ENCODE measurements around the gene SORCS2. TPM values are rescaled to one million over a fixed set of nuclear protein-coding genes. Genes with fewer than 3 reads are reported as not detected.

Gene SORCS2
- polyA plus RNA-seq, 4 donors = 6.7 to 9.8 (median 8.7) TPM

GRCh38 chr4:7610022-7610670 lies 417.8 kb downstream of the SORCS2 start:
- DNase-seq (ENCODE audit: low read depth in 4 of 4, low spot score in 3 of 4) = no peak

GRCh38 chr4:7610841-7611240 lies 418.5 kb downstream of the SORCS2 start:
- no peak for DNase-seq (ENCODE audit: low read depth in 4 of 4, low spot score in 3 of 4)

- DNase-seq (ENCODE audit: low read depth in 4 of 4, low spot score in 3 of 4) = no peak
These were observed 420.1 kb downstream of the SORCS2 start for GRCh38 chr4:7612311-7612897.

- no peak for DNase-seq (ENCODE audit: low read depth in 4 of 4, low spot score in 3 of 4)
These were observed 422.1 kb downstream of the SORCS2 start for GRCh38 chr4:7614350-7614949.

GRCh38 chr4:7616193-7616592 lies 423.9 kb downstream of the SORCS2 start:
- no peak for DNase-seq (ENCODE audit: low read depth in 4 of 4, low spot score in 3 of 4)

GRCh38 chr4:7618361-7618760 lies 426.0 kb downstream of the SORCS2 start:
- DNase-seq (ENCODE audit: low read depth in 4 of 4, low spot score in 3 of 4) = no peak

GRCh38 chr4:7620086-7620813 lies 427.9 kb downstream of the SORCS2 start:
- no peak for DNase-seq (ENCODE audit: low read depth in 4 of 4, low spot score in 3 of 4)

- no peak for DNase-seq (ENCODE audit: low read depth in 4 of 4, low spot score in 3 of 4)
These were observed 428.5 kb downstream of the SORCS2 start for GRCh38 chr4:7620814-7621176.

GRCh38 chr4:7621252-7622035 lies 429.1 kb downstream of the SORCS2 start:
- no peak for DNase-seq (ENCODE audit: low read depth in 4 of 4, low spot score in 3 of 4)

GRCh38 chr4:7622371-7622770 lies 430.0 kb downstream of the SORCS2 start:
- no peak for DNase-seq (ENCODE audit: low read depth in 4 of 4, low spot score in 3 of 4)

GRCh38 chr4:7623468-7623867 lies 431.1 kb downstream of the SORCS2 start:
- no peak for DNase-seq (ENCODE audit: low read depth in 4 of 4, low spot score in 3 of 4)

GRCh38 chr4:7624396-7624980 lies 432.1 kb downstream of the SORCS2 start:
- no peak for DNase-seq (ENCODE audit: low read depth in 4 of 4, low spot score in 3 of 4)

- no peak for DNase-seq (ENCODE audit: low read depth in 4 of 4, low spot score in 3 of 4)
These were observed 432.7 kb downstream of the SORCS2 start for GRCh38 chr4:7625071-7625470.

GRCh38 chr4:7626531-7626930 lies 434.2 kb downstream of the SORCS2 start:
- DNase-seq (ENCODE audit: low read depth in 4 of 4, low spot score in 3 of 4) = no peak

- no peak for DNase-seq (ENCODE audit: low read depth in 4 of 4, low spot score in 3 of 4)
These were observed 435.2 kb downstream of the SORCS2 start for GRCh38 chr4:7627251-7628250.

- no peak for DNase-seq (ENCODE audit: low read depth in 4 of 4, low spot score in 3 of 4)
These were observed 436.1 kb downstream of the SORCS2 start for GRCh38 chr4:7628432-7628831.

GRCh38 chr4:7629501-7630254 lies 437.3 kb downstream of the SORCS2 start:
- DNase-seq (ENCODE audit: low read depth in 4 of 4, low spot score in 3 of 4) = no peak

- DNase-seq (ENCODE audit: low read depth in 4 of 4, low spot score in 3 of 4) = no peak
These were observed 438.4 kb downstream of the SORCS2 start for GRCh38 chr4:7630568-7631287.
